Caco-2 (cell line): ENCODE measurements around the gene CDH3. TPM values are rescaled to one million over a fixed set of nuclear protein-coding genes. Genes with fewer than 3 reads are reported as not detected.

Experiments used
- BruUV-seq: library from RNA; stranded (reverse); fragments of 400-500 nt; replicated peaks from 2 replicates; lab custom pipeline; 2021; lab: Mats Ljungman, UMichigan
- CTCF ChIA-PET: fragments of 300-600 bp; sonication (Branson Sonifier 250); formaldehyde crosslinking; loops from one replicate; lab custom pipeline; 2022; ENCODE audit warnings: antibody characterized with exemption; lab: Charles Lee
- POLR2A ChIA-PET: fragments of 300-600 bp; sonication (Branson Sonifier 250); formaldehyde crosslinking; loops from one replicate; lab custom pipeline; 2022; ENCODE audit warnings: antibody characterized with exemption; lab: Charles Lee
- DNase-seq, 2 experiments: peaks; one replicate each; pipeline versions ENCODE4 v3.0.0 to v3.0.0-alpha.2; 2020 to 2022
- H3K27me3 ChIP-seq: replicated peaks from 2 replicates; pipeline ENCODE4 v1.6.0; 2011; ENCODE audit warnings: low read length; ENCODE audit not compliant: control insufficient read depth, insufficient read depth
- H3K36me3 ChIP-seq: 2 replicates; pipeline ENCODE4 v1.5.1; 2011; ENCODE audit warnings: low read length; ENCODE audit not compliant: control insufficient read depth, insufficient read depth
- H3K4me1 ChIP-seq: fragments of 250-450 bp; sonication (Bioruptor Pico); 2 replicates; pipeline ENCODE4 v1.5.1; 2020; ENCODE audit warnings: mild to moderate bottlenecking
- H3K4me3 ChIP-seq: 2 replicates; pipeline ENCODE4 v1.5.1; 2011; ENCODE audit warnings: low read depth, mild to moderate bottlenecking, control low read depth, low read length
- H3K9me3 ChIP-seq: fragments of 250-450 bp; sonication (Bioruptor Pico); 2 replicates; pipeline ENCODE4 v1.5.1; 2020; ENCODE audit warnings: mild to moderate bottlenecking, moderate library complexity
- H3K27ac Mint-ChIP-seq: one replicate; pipeline ENCODE4 v1.8.0; 2022; ENCODE audit warnings: mixed read lengths; ENCODE audit not compliant: unreplicated experiment
- H3K27me3 Mint-ChIP-seq: one replicate; pipeline ENCODE4 v1.8.0; 2022; ENCODE audit warnings: mixed read lengths; ENCODE audit not compliant: insufficient read depth, unreplicated experiment
- H3K36me3 Mint-ChIP-seq: one replicate; pipeline ENCODE4 v1.8.0; 2022; ENCODE audit warnings: mild to moderate bottlenecking, mixed read lengths; ENCODE audit not compliant: insufficient read depth, unreplicated experiment
- H3K4me1 Mint-ChIP-seq: one replicate; pipeline ENCODE4 v1.8.0; 2022; ENCODE audit warnings: low read depth, mixed read lengths; ENCODE audit not compliant: unreplicated experiment
- H3K4me3 Mint-ChIP-seq: one replicate; pipeline ENCODE4 v1.8.0; 2022; ENCODE audit warnings: mild to moderate bottlenecking, moderate library complexity, mixed read lengths; ENCODE audit not compliant: unreplicated experiment
- H3K9me3 Mint-ChIP-seq: one replicate; pipeline ENCODE4 v1.8.0; 2022; ENCODE audit warnings: mixed read lengths; ENCODE audit not compliant: unreplicated experiment
- CTCF ChIP-seq, 2 experiments: fragments of 200-600 bp in 1 of 2; IDR thresholded peaks; 1 replicate in 1 of 2; 2 replicates in 1 of 2; pipeline versions ENCODE4 v1.5.1 to v1.8.0; 2011 to 2022; ENCODE audit warnings: antibody characterized with exemption in 1 of 2, control low read depth in 1 of 2, inconsistent platforms in 1 of 2, low read depth in 1 of 2, low read length in 1 of 2, mild to moderate bottlenecking in 1 of 2, moderate library complexity in 1 of 2; ENCODE audit not compliant: insufficient read depth in 1 of 2, severe bottlenecking in 1 of 2, unreplicated experiment in 1 of 2
- intact Hi-C: fragments of 100-400 bp; cut with micrococcal nuclease; formaldehyde crosslinking; loops from one replicate; pipeline ENCODE4 v1.10.0; 2022; ENCODE audit not compliant: unreplicated experiment
- total RNA-seq: library from RNA; stranded (reverse); gene quantifications from 2 replicates; pipeline ENCODE4 v1.2.3, GENCODE V29; 2022

The CDH3 gene
- total RNA-seq, 1 experiment from 2014 or later: 144 TPM

DNA sequence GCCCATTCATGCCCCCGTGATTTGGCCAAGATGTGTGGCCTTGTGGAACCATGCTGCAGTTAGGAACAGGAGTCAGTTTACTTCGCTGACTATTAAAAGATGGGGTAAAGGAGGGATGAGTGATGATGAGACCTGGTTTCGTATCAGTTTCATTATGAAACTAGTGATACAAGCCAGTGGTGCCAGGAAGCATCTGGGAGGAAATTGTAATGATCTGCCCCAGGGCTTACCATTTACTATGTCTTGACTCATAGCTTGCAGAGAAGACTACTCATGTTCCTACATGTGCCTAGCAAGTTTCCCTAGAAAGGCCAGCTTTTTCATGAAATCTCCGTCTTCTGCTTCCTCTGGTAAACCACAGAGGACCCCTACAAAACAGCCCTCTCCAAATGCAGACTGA is 23.2 kb downstream of the CDH3 start:
- intact Hi-C loops: no loop called here
- Mint-ChIP-seq H3K4me1 (no peaks in the 10 kb centered on the region), H3K9me3 (no peaks in the 10 kb centered on the region), H3K4me3 (no peak overlapping the region), H3K27ac (no peak overlapping the region), H3K27me3 (no peaks in the 10 kb centered on the region), H3K36me3 (peaks cover 13% of the 10 kb centered on the region)
- TF ChIP-seq CTCF (IDR thresholded peaks at IDR 0.05; ENCODE audit: insufficient read depth in 1 of 2, low read depth in 1 of 2, low read length in 1 of 2, severe bottlenecking in 1 of 2, unreplicated experiment in 1 of 2): no peak
- BruUV-seq: no TSS peak
- Histone ChIP-seq H3K4me1 (no peaks in the 10 kb centered on the region), H3K36me3 (no peaks in the 10 kb centered on the region), H3K4me3 (no peak overlapping the region), H3K27me3 (no peaks in the 10 kb centered on the region), H3K9me3 (no peaks in the 10 kb centered on the region)
- POLR2A ChIA-PET: no interaction called here
- DNase-seq: no peak
- CTCF ChIA-PET: interaction anchor here (0.6 to 1.4 kb wide), 2 partner anchors 10 to 139 kb away, joined by 3 to 5 read pairs; no protein-coding TSS in a partner anchor

DNA sequence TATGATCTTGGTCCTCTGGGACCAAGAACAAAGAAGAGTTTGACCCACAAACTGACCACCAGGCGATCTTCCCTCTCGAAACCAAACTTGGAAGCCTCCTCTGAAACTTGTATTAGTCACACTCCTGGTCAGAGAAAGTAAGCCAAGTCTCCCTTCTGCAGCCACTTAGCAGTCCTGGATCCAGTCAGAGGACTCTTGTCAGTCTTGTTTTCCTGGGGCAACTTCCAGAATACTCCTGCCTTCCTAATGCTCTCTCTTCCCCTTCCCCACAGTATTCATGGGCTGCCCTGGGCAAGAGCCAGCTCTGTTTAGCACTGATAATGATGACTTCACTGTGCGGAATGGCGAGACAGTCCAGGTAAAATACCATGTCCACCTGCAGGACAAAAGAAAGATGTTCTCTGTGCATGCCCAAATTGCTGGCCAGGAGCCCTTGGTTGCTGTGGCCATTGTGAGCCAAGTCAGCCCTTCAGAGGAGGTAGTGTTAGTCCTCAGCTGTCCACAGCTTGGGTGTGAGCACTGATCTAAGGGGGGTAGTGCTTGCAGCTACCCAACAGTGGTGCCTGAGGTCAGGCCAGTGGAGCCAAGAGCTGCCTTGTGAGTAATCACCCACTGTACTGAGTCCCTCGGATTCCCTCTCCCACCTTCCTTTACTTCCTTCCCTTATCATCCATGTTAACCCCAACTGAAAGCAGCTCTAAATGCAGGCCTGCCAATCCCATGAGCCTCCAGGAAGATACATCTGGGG is 31.2 kb downstream of the CDH3 start:
- no peak for TF ChIP-seq CTCF (IDR thresholded peaks at IDR 0.05; ENCODE audit: insufficient read depth in 1 of 2, low read depth in 1 of 2, low read length in 1 of 2, severe bottlenecking in 1 of 2, unreplicated experiment in 1 of 2)
- H3K27ac Mint-ChIP-seq: no peak overlapping the region
- no peaks in the 10 kb centered on the region for H3K4me1 Mint-ChIP-seq
- Histone ChIP-seq H3K9me3 (no peaks in the 10 kb centered on the region), H3K36me3 (peaks cover 4% of the 10 kb centered on the region), H3K27me3 (no peaks in the 10 kb centered on the region), H3K4me3 (no peak overlapping the region), H3K4me1 (no peaks in the 10 kb centered on the region)
- intact Hi-C loops: no loop called here
- no TSS peak for BruUV-seq
- H3K27me3 Mint-ChIP-seq: no peaks in the 10 kb centered on the region
- ChIA-PET CTCF (interaction anchor here (1.8 kb wide), 1 partner anchor 147 kb away, joined by 7 read pairs; no protein-coding TSS in a partner anchor), POLR2A (interaction anchor here (0.6 kb wide), 1 partner anchor 157 kb away, joined by 5 read pairs; no protein-coding TSS in a partner anchor)
- peaks cover 31% of the 10 kb centered on the region for H3K36me3 Mint-ChIP-seq
- no peak overlapping the region for H3K4me3 Mint-ChIP-seq
- no peak for DNase-seq
- H3K9me3 Mint-ChIP-seq: no peaks in the 10 kb centered on the region

DNA sequence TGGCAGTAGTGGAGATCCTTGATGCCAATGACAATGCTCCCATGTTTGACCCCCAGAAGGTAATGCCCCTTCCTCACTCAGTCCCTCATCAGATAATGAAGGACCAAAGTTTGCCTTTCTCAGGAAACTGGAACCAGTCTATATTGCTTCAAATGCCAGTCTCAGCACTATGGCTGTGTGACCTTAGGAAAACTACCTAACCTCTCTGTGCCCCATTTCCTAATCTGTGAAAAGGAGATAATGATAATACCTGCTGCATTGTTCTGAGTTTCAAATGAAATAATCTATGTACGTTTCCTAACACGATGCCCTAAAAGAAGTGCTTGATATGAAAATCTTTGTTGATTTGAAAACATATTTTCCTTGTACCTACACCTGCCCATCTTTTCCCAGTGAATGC is 35.9 kb downstream of the CDH3 start:
- Mint-ChIP-seq H3K4me1 (no peaks in the 10 kb centered on the region), H3K36me3 (peaks cover 71% of the 10 kb centered on the region), H3K27me3 (no peaks in the 10 kb centered on the region), H3K27ac (no peak overlapping the region), H3K9me3 (no peaks in the 10 kb centered on the region), H3K4me3 (no peak overlapping the region)
- H3K4me3 ChIP-seq: no peak overlapping the region
- H3K9me3 ChIP-seq: no peaks in the 10 kb centered on the region
- ChIA-PET CTCF (no interaction called here), POLR2A (no interaction called here)
- H3K36me3 ChIP-seq: peaks cover 4% of the 10 kb centered on the region
- DNase-seq: no peak
- intact Hi-C loops: no loop called here
- no TSS peak for BruUV-seq
- no peaks in the 10 kb centered on the region for H3K4me1 ChIP-seq
- TF ChIP-seq CTCF (IDR thresholded peaks at IDR 0.05; ENCODE audit: insufficient read depth in 1 of 2, low read depth in 1 of 2, low read length in 1 of 2, severe bottlenecking in 1 of 2, unreplicated experiment in 1 of 2): no peak
- H3K27me3 ChIP-seq: no peaks in the 10 kb centered on the region
